K562 treated with DMSO at 1 percent for 12 hours (cell line): ENCODE data around the gene MAGI3. TPM values are rescaled to one million over a fixed set of nuclear protein-coding genes. Genes with fewer than 3 reads are reported as not detected.

Experiments
- total RNA-seq: library from RNA; unstranded; fragments of 300-600 nt; gene quantifications from 2 replicates; pipeline ENCODE4 v1.2.3, GENCODE V29; 2022; ENCODE audit not compliant: insufficient read depth

The MAGI3 gene
- 2.2 and 5.0 TPM in 2 replicates for total RNA-seq

GRCh38 chr1:113389953-113390834, at the start of gene MAGI3:
Gene MAGI3 (plus strand): TSS chr1:113390515. CDS start chr1:113391034, 519 bp downstream.

